Stomach (tissue), 9 donors: ENCODE measurements around the gene NEDD4L. TPM values are rescaled to one million over a fixed set of nuclear protein-coding genes. Genes with fewer than 3 reads are reported as not detected.

Experiments
- DNase-seq, 2 donors: peaks; one replicate each; pipeline versions ENCODE4 v3.0.0 to v3.0.0-alpha.2; 2013 to 2019
- H3K27ac ChIP-seq, 5 donors: fragments of 200-600 bp in 4 of 5; sonication (generic) in 4 of 5; one replicate each; pipeline ENCODE4 v1.5.1; 2013 to 2019; ENCODE audit warnings: mild to moderate bottlenecking in 1 of 5, moderate library complexity in 1 of 5
- H3K27me3 ChIP-seq, 3 donors: fragments of 200-600 bp; sonication (generic); one replicate each; pipeline ENCODE4 v1.5.1; 2017 to 2019; ENCODE audit warnings: mixed run types in 1 of 3
- H3K36me3 ChIP-seq, 4 donors: fragments of 200-600 bp; sonication (generic); 1 replicate in 3 of 4; 2 replicates in 1 of 4; pipeline ENCODE4 v1.5.1; 2016 to 2019
- H3K4me1 ChIP-seq, 4 donors: fragments of 200-600 bp; sonication (generic); one replicate each; pipeline ENCODE4 v1.5.1; 2016 to 2019
- H3K4me3 ChIP-seq, 4 donors: fragments of 200-600 bp; sonication (generic) in 3 of 4; one replicate each; pipeline ENCODE4 v1.5.1; 2016 to 2019; ENCODE audit warnings: mild to moderate bottlenecking in 1 of 4
- H3K9me3 ChIP-seq, 4 donors: fragments of 200-600 bp; sonication (generic); one replicate each; pipeline ENCODE4 v1.5.1; 2016 to 2019
- EP300 ChIP-seq: sonication (generic); formaldehyde crosslinking; IDR thresholded peaks from one replicate; pipeline ENCODE4 v1.6.1; 2017; ENCODE audit warnings: antibody characterized with exemption
- POLR2A ChIP-seq, 4 donors: fragments of 450-650 bp; IDR thresholded peaks; one replicate each; pipeline ENCODE4 v1.6.1; 2016; ENCODE audit warnings: antibody characterized with exemption in 4 of 4, control low read depth in 2 of 4, mild to moderate bottlenecking in 1 of 4, moderate library complexity in 1 of 4
- POLR2AphosphoS5 ChIP-seq, 3 donors: sonication (generic); formaldehyde crosslinking; IDR thresholded peaks; one replicate each; pipeline ENCODE4 v1.6.1; 2016; ENCODE audit warnings: antibody characterized with exemption in 3 of 3
- WGBS, 5 donors: extraction: QIAGEN DNeasy Blood & Tissue Kit in 3 of 5; methylation state at CpG; one replicate each; pipeline versions ENCODE4 v1.1.5 to v1.1.7; 2013 to 2018; 5-methylcytosine and 5-hydroxymethylcytosine counted together
- intact Hi-C: fragments of 100-400 bp; cut with DNase I; formaldehyde crosslinking; loops from one replicate; pipeline ENCODE4 v1.15.1; 2023; ENCODE audit warnings: low total_unique reads
- polyA plus RNA-seq, 3 donors: library from polyadenylated mRNA; stranded (reverse); fragments of 200-250 nt; gene quantifications; one replicate each; pipeline ENCODE4 v1.2.3, GENCODE V29; 2013
- total RNA-seq, 5 donors: library from RNA; depleted of rRNA; stranded (reverse); fragments of >200 nt; gene quantifications; one replicate each; pipeline versions ENCODE4 v1.1.0 to v1.2.3, GENCODE V29; 2014 to 2016
- TF ChIP-seq, protein P1 (sequence below), 7 experiments: fragments of 450-650 bp in 4 of 7; fragments of 200-600 bp in 3 of 7; sonication (generic) in 3 of 7; IDR thresholded peaks; one replicate each; pipeline ENCODE4 v1.5.1; 2016 to 2019; ENCODE audit warnings: antibody characterized with exemption in 7 of 7, control low read depth in 2 of 7, mild to moderate bottlenecking in 1 of 7
- donor health status: healthy with polysubstance abuse.
- donor health status: Bipolar disorder and iron deficiency.
- donor health status: healthy.

The NEDD4L gene
- total and polyA plus RNA-seq, 8 donors: 46.1 to 315 (median 129) TPM

DNA sequence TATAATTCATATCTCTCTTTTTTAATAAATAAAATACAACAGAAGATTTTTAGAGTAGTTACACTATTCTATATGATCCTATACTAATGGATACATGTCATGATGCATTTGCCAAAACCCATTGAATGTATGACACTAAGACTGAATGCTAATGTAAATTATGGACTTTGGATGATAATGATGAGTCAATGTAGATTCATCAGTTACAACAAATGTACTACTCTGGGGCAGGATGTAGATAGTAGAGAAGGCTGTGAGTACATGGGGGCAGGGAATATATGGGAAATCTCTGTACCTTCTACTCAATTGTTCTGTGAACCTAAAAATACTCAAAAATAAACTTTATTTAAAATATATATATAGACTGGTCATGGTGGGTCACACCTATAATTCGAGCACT is 45.6 kb upstream of the NEDD4L start:
- no peak overlapping the region for H3K4me3 ChIP-seq
- H3K27me3 ChIP-seq: no peaks in the 10 kb centered on the region
- DNase-seq: no peak
- H3K36me3 ChIP-seq: no peaks in the 10 kb centered on the region
- H3K9me3 ChIP-seq: no peaks in the 10 kb centered on the region
- no peaks in the 10 kb centered on the region for H3K4me1 ChIP-seq
- TF ChIP-seq, protein P1, sequence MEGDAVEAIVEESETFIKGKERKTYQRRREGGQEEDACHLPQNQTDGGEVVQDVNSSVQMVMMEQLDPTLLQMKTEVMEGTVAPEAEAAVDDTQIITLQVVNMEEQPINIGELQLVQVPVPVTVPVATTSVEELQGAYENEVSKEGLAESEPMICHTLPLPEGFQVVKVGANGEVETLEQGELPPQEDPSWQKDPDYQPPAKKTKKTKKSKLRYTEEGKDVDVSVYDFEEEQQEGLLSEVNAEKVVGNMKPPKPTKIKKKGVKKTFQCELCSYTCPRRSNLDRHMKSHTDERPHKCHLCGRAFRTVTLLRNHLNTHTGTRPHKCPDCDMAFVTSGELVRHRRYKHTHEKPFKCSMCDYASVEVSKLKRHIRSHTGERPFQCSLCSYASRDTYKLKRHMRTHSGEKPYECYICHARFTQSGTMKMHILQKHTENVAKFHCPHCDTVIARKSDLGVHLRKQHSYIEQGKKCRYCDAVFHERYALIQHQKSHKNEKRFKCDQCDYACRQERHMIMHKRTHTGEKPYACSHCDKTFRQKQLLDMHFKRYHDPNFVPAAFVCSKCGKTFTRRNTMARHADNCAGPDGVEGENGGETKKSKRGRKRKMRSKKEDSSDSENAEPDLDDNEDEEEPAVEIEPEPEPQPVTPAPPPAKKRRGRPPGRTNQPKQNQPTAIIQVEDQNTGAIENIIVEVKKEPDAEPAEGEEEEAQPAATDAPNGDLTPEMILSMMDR (IDR thresholded peaks at IDR 0.05): no peak
- TF ChIP-seq EP300 (no peak), POLR2A (IDR thresholded peaks at IDR 0.05) (no peak), POLR2AphosphoS5 (IDR thresholded peaks at IDR 0.05) (no peak)
- intact Hi-C loops: no loop called here
- no peak overlapping the region for H3K27ac ChIP-seq
- WGBS, 5 donors: 78 to 97% (median 96%) methylated on average over 1 of the region's 1 CpG

DNA sequence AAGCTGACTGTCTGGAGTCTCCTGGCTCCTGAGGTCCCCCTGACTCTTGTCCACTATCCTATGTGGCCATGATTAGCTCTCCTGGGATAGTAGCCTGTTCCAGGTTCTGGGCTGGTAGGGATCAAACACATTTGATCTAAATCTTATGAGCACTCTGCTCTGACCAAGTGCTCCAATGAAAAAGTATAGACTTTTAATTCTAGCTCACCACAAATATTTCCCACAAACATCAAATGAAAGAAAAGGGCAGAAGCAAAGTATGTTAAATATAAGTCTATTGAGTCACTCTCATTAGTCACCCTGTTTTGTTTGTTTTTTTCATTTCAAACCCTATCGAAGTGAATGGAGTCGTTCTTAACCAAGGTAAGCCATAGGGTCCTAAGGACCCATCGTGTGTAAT is 39.7 kb upstream of the NEDD4L start:
- 42 to 61% (median 48%) methylated on average over 3 of the region's 3 CpGs for WGBS, 5 donors
- TF ChIP-seq POLR2A (IDR thresholded peaks at IDR 0.05): no peak
- no peak for TF ChIP-seq POLR2AphosphoS5 (IDR thresholded peaks at IDR 0.05)
- TF ChIP-seq, protein P1 (IDR thresholded peaks at IDR 0.05): no peak
- no peak for TF ChIP-seq EP300
- Histone ChIP-seq H3K4me1 (no peaks in the 10 kb centered on the region), H3K9me3 (no peaks in the 10 kb centered on the region), H3K36me3 (no peaks in the 10 kb centered on the region), H3K27me3 (no peaks in the 10 kb centered on the region), H3K27ac (peak overlapping the region in 1 of 5 donors; percentile 19), H3K4me3 (no peak overlapping the region)
- DNase-seq: no peak
- intact Hi-C loops: no loop called here

DNA sequence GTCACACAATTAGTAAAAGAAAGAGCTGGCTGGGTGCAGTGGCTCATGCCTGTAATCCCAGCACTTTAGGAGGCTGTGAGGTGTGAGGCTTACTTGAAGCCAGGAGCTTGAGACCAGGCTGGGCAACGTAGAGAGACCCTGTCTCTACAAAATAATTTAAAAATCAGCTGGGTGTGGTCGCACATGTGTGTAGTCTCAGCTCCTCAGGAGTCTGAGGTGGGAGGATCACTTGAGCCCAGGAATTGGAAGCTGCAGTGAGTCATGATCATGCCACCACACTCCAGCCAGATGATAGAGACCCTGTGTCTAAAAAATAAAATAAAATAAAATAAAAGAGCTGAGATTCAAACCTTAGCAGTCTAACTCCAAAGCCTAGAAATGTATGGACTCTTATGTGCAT is 39.0 kb upstream of the NEDD4L start:
- H3K4me1 ChIP-seq: no peaks in the 10 kb centered on the region

DNA sequence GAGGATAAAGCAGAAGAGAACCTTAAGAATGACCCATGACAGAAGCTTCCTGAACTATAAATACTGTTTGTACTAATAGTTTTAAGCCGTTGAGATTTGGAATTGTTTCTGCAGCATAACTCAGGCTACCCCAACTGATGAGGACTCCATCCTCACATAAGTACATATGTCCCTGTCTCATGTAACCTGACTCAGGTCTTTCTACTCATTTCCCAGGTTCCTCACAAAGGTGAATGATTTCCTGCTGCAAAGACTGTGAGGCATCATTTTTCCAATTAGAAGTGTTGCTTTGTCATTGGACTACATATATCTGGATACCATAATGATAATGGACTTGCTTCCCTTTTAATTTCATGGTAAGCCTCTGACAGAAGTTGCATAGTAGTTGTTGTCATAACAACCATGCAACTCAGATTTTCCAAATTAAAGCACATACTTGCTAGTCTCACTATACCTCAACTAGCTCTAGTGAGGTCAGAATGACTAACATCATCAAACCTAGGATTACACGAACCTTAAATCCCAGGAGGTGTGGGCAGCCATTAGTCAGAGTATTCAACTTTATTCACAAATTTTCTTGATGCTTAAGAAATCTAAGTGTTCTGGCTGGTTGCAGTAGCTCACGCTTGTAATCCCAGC is 38.0 kb upstream of the NEDD4L start:
- Histone ChIP-seq H3K4me1 (no peaks in the 10 kb centered on the region), H3K27me3 (no peaks in the 10 kb centered on the region), H3K36me3 (no peaks in the 10 kb centered on the region), H3K9me3 (no peaks in the 10 kb centered on the region), H3K4me3 (no peak overlapping the region), H3K27ac (no peak overlapping the region)
- no peak for TF ChIP-seq POLR2AphosphoS5 (IDR thresholded peaks at IDR 0.05)
- TF ChIP-seq POLR2A (IDR thresholded peaks at IDR 0.05): no peak
- TF ChIP-seq EP300: no peak
- TF ChIP-seq, protein P1 (IDR thresholded peaks at IDR 0.05): no peak
- DNase-seq: no peak
- 66 to 81% (median 78%) methylated on average over 3 of the region's 3 CpGs for WGBS, 5 donors
- intact Hi-C loops: no loop called here

More for the DNA sequence above, 39.0 kb upstream of the NEDD4L start:
- Histone ChIP-seq H3K27me3 (no peaks in the 10 kb centered on the region), H3K9me3 (no peaks in the 10 kb centered on the region), H3K27ac (peak overlapping the region in 1 of 5 donors; percentile 19), H3K36me3 (no peaks in the 10 kb centered on the region), H3K4me3 (no peak overlapping the region)
- TF ChIP-seq EP300 (no peak), POLR2A (IDR thresholded peaks at IDR 0.05) (no peak), POLR2AphosphoS5 (IDR thresholded peaks at IDR 0.05) (no peak)
- TF ChIP-seq, protein P1 (IDR thresholded peaks at IDR 0.05): no peak
- DNase-seq: no peak
- WGBS, 5 donors: 74 to 84% (median 78%) methylated on average over 2 of the region's 2 CpGs
- intact Hi-C loops: no loop called here
